ENCODE data around the gene NUP50.

- TF ChIP-seq CTCF (optimal IDR thresholded peaks at IDR 0.05 in 1 of 3, IDR thresholded peaks at IDR 0.05 in 1 of 3, conservative IDR thresholded peaks at IDR 0.05 in 1 of 3; ENCODE audit: extremely low read depth in 1 of 3, insufficient read depth in 2 of 3, low read length in 3 of 3) (no peak), EZH2 (IDR thresholded peaks at IDR 0.05; ENCODE audit: low read length) (no peak)
These were observed 39.6 kb downstream of the NUP50 start for GRCh38 chr22:45203150-45203951.
